Heart left ventricle (tissue), 16 donors: ENCODE results near the gene NKAPL. TPM values are rescaled to one million over a fixed set of nuclear protein-coding genes. Genes with fewer than 3 reads are reported as not detected.
A peak's percentile ranks its signal among the peaks of the same experiment; 100 is the strongest.

Source experiments
- ATAC-seq, 4 donors: fragments of 200-7000 bp; cut with Tn5 transposase; one replicate each; pipeline ENCODE4 v1.9.1; 2020 to 2022; ENCODE audit warnings: moderate library complexity in 4 of 4, mild to moderate bottlenecking in 3 of 4, moderate number of reproducible peaks in 1 of 4
- DNase-seq, 5 donors: peaks; one replicate each; pipeline ENCODE4 v3.0.0-alpha.2; 2020
- H3K27ac ChIP-seq, 12 donors: fragments of 200-600 bp; sonication (generic) in 4 of 12; one replicate each; pipeline versions ENCODE4 v1.5.0 to v1.8.0; 2016 to 2022; ENCODE audit warnings: mild to moderate bottlenecking in 2 of 12
- H3K27me3 ChIP-seq, 9 donors: fragments of 200-600 bp; sonication (generic) in 2 of 9; one replicate each; pipeline versions ENCODE4 v1.5.1 to v1.8.0; 2016 to 2022; ENCODE audit warnings: mild to moderate bottlenecking in 3 of 9
- H3K36me3 ChIP-seq, 9 donors: fragments of 200-600 bp; sonication (generic) in 2 of 9; one replicate each; pipeline versions ENCODE4 v1.5.0 to v1.8.0; 2018 to 2022; ENCODE audit warnings: mild to moderate bottlenecking in 2 of 9
- H3K4me1 ChIP-seq, 12 donors: fragments of 200-600 bp; sonication (generic) in 4 of 12; one replicate each; pipeline versions ENCODE4 v1.5.0 to v1.8.0; 2016 to 2022; ENCODE audit warnings: mild to moderate bottlenecking in 3 of 12
- H3K4me3 ChIP-seq, 12 donors: fragments of 200-600 bp; sonication (generic) in 4 of 12; one replicate each; pipeline versions ENCODE4 v1.5.0 to v1.8.0; 2017 to 2022; ENCODE audit warnings: mild to moderate bottlenecking in 9 of 12, moderate library complexity in 4 of 12
- H3K9me3 ChIP-seq, 12 donors: fragments of 200-600 bp; sonication (generic) in 4 of 12; one replicate each; pipeline versions ENCODE4 v1.5.0 to v1.8.0; 2016 to 2022; ENCODE audit warnings: mild to moderate bottlenecking in 1 of 12
- CTCF ChIP-seq, 12 donors: fragments of 200-600 bp; sonication (generic) in 4 of 12; IDR thresholded peaks; one replicate each; pipeline versions ENCODE4 v1.5.0 to v1.8.0; 2018 to 2022; ENCODE audit warnings: antibody characterized with exemption in 12 of 12, mild to moderate bottlenecking in 5 of 12
- POLR2A ChIP-seq, 2 donors: fragments of 450-650 bp; IDR thresholded peaks; one replicate each; pipeline ENCODE4 v1.6.1; 2017; ENCODE audit warnings: antibody characterized with exemption in 2 of 2, mild to moderate bottlenecking in 2 of 2, moderate library complexity in 2 of 2
- WGBS, 4 donors: extraction: QIAGEN DNeasy Blood & Tissue Kit in 2 of 4; methylation state at CpG; one replicate each; pipeline versions ENCODE4 v1.1.5 to v1.1.7; 2013 to 2018; 5-methylcytosine and 5-hydroxymethylcytosine counted together
- intact Hi-C, 10 donors: fragments of 100-400 bp; cut with DNase I; formaldehyde crosslinking; loops; one replicate each; pipeline versions ENCODE4 v1.11.1 to v1.14.2; 2022
- polyA plus RNA-seq, 2 donors: library from polyadenylated mRNA; stranded (reverse); fragments of 200-250 nt; gene quantifications; one replicate each; pipeline ENCODE4 v1.2.3, GENCODE V29; 2013
- total RNA-seq, 9 donors: library from RNA; depleted of rRNA in 2 of 9; stranded (reverse); fragments of >200 nt in 2 of 9; fragmentation: NEBNext Ultra II Directional in 3 of 9; extraction: Animal tissue kit (Norgen Biotek cat#: 25700) in 3 of 9; gene quantifications; one replicate each; pipeline versions ENCODE4 v1.1.0 to v1.2.4, GENCODE V29; 2016 to 2023
- donor health status: ischemic (EF 13 %, LVEDD 7.1; RV severe dilation, severe dysfunction).
- donor health status: healthy with polysubstance abuse.
- donor health status: DM: no; HTN: yes; CAD: no.
- donor health status: DM: no; HTN: no; CAD: no.
- donor health status: ischemic (EF 25% LVEDD 6.9; RV normal size, moderate dysfunction).
- donor health status: ischemic (EF 25% LVEDD 5.7; RV mildly dilated, moderate dysfunction).
- donor health status: healthy.
- donor health status: DM: yes; HTN: yes; CAD: no.
- donor health status: ischemic (EF 35%, LVEDD 5.7; RV mildly dilated, moderate dysfunction).
- donor health status: nonischemic (EF 11% LVEDD 7.7; RV severe dilation, severe dysfunction).
- donor health status: DM: yes; HTN: yes; CAD: no.
- donor health status: PGD.
- donor health status: ischemic (EF 29% LVEDD 5.4; RV normal size, mild dysfunction).
- donor health status: nonischemic (EF 23%, LVEDD 6.1; RV moderate dilation, normal function).

Gene NKAPL
- total and polyA plus RNA-seq, 11 donors = 3.3 to 8.4 (median 5.3) TPM

DNA sequence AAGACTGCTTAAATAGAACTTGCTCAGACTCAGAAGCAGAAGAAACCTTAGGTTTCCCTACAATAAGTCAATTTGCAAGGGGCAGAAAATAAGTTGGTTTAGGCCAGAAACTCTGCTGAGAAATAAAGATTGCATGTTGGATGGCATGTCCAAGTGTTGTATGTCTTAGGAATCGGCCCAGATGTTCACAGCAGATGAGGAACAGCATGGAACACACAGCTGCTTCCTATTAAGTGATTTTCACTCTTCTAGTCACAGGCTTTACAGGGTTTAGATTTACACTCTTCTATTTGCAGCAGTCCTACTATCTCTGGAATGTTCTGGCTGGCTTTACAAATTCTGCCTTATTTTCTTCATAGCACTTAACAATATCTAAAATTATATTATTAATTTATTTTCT lies 10.2 kb upstream of the NKAPL start:
- Histone ChIP-seq H3K36me3 (peaks cover 0 to 59% (median 55%) of the 10 kb centered on the region in 9 donors), H3K27ac (no peak overlapping the region), H3K4me1 (peaks cover 6 to 29% (median 15%) of the 10 kb centered on the region in 12 donors), H3K27me3 (no peaks in the 10 kb centered on the region), H3K9me3 (no peaks in the 10 kb centered on the region), H3K4me3 (no peak overlapping the region)
- no peak for DNase-seq
- 78 to 86% (median 81%) methylated on average over 1 of the region's 1 CpG for WGBS, 4 donors
- TF ChIP-seq CTCF (IDR thresholded peaks at IDR 0.05) (no peak), POLR2A (IDR thresholded peaks at IDR 0.05) (no peak)
- intact Hi-C loops = loop anchor here in 1 of 10 donors (10.0 kb wide), 1 partner anchor 106 kb away; no protein-coding TSS in a partner anchor
- ATAC-seq = no peak

GRCh38 chr6:28250747-28251146 lies 8.3 kb upstream of the NKAPL start:
- TF ChIP-seq CTCF (IDR thresholded peaks at IDR 0.05) (no peak), POLR2A (IDR thresholded peaks at IDR 0.05) (no peak)
- no peak for ATAC-seq
- no peaks in the 10 kb centered on the region for H3K27me3 ChIP-seq

DNA sequence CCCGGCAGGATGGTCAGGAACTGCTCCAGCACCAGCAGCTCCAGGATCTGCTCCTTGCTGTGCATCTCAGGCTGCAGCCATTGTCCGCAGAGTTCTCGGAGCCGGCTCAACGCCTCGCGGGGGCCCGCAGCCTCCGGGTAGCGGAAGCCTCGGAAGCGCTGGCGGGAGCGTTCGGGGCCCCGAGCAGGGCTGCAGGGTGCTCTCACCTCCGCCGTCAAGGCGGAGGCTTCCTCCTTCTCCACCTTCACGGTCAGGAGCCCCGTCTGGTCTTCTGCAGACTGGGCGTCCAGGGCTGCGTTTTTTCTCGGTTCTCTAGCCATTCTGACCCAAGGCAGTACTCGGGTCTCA lies 7.5 kb upstream of the NKAPL start:
- peaks cover 6 to 32% (median 15%) of the 10 kb centered on the region in 12 donors for H3K4me1 ChIP-seq
- H3K27ac ChIP-seq = peak overlapping the region in 8 of 12 donors; percentile 9 to 83 (median 62)
- no peaks in the 10 kb centered on the region for H3K27me3 ChIP-seq
- intact Hi-C loops = loop anchor here in 6 of 10 donors (2.0 to 10.0 kb wide), 6 partner anchors 27 to 117 kb away; partner anchors contain the start of genes ZSCAN31 (in 1 of the 6) and ZSCAN9 (in 1 of the 6)
- WGBS, 4 donors = 0 to 1% (median 1%) methylated on average over 7 to 25 of the region's 25 CpGs
- TF ChIP-seq POLR2A (IDR thresholded peaks at IDR 0.05) (no peak), CTCF (IDR thresholded peaks at IDR 0.05) (no peak)
- peaks cover 0 to 32% (median 28%) of the 10 kb centered on the region in 9 donors for H3K36me3 ChIP-seq
- DNase-seq (peak in 1 of 5 donors; percentile 55), ATAC-seq (peak; percentile 32 to 46 (median 44))
- no peaks in the 10 kb centered on the region for H3K9me3 ChIP-seq
- H3K4me3 ChIP-seq = peak overlapping the region; percentile 54 to 87 (median 78)

More at GRCh38 chr6:28250747-28251146, 8.3 kb upstream of the NKAPL start:
- WGBS, 4 donors = 67 to 91% (median 76%) methylated on average over 2 of the region's 2 CpGs
- peak overlapping the region in 10 of 12 donors; percentile 59 to 87 (median 78) for H3K4me3 ChIP-seq
- H3K36me3 ChIP-seq = peaks cover 0 to 41% (median 36%) of the 10 kb centered on the region in 9 donors
- intact Hi-C loops = loop anchor here in 5 of 10 donors (5.0 to 10.0 kb wide), 4 partner anchors 33 to 116 kb away; partner anchors contain the start of gene ZSCAN31 (in 1 of the 5)
- H3K4me1 ChIP-seq = peaks cover 6 to 32% (median 15%) of the 10 kb centered on the region in 12 donors
- no peaks in the 10 kb centered on the region for H3K9me3 ChIP-seq
- no peak overlapping the region for H3K27ac ChIP-seq
- no peak for DNase-seq

- intact Hi-C loops = loop anchor here in 6 of 10 donors (2.0 to 10.0 kb wide), 6 partner anchors 27 to 117 kb away; partner anchors contain the start of genes ZSCAN31 (in 1 of the 6) and ZSCAN9 (in 1 of the 6)
- Histone ChIP-seq H3K4me3 (peak within 1 kb of the TSS; percentile 54 to 87 (median 78)), H3K4me1 (peaks cover 6 to 32% (median 15%) of the 10 kb centered on the region in 12 donors), H3K36me3 (peaks cover 0 to 26% (median 21%) of the 10 kb centered on the region in 9 donors), H3K9me3 (no peaks in the 10 kb centered on the region), H3K27me3 (no peaks in the 10 kb centered on the region), H3K27ac (peak within 1 kb of the TSS in 11 of 12 donors; percentile 9 to 83 (median 58))
- TF ChIP-seq POLR2A (IDR thresholded peaks at IDR 0.05) (no peak), CTCF (IDR thresholded peaks at IDR 0.05) (no peak)
- DNase-seq = peak; percentile 72 to 90 (median 84)
- 5 to 7% (median 5%) methylated on average over 12 to 14 of the region's 14 CpGs for WGBS, 4 donors
- ATAC-seq = peak; percentile 96 to 99 (median 98)
These were observed 6.8 kb upstream of the NKAPL start, which contains the start of gene ZKSCAN4 for GRCh38 chr6:28252009-28252975. TSS of gene ZKSCAN4 (minus strand) at chr6:28252269. CDS start at chr6:28251980, 289 bp downstream.
